Measurements from ENCODE around the gene XRCC5. TPM values are rescaled to one million over a fixed set of nuclear protein-coding genes. Genes with fewer than 3 reads are reported as not detected.

The XRCC5 gene
- total RNA-seq, 4 donors from 2014 or later = 107 to 132 (median 116) TPM

DNA sequence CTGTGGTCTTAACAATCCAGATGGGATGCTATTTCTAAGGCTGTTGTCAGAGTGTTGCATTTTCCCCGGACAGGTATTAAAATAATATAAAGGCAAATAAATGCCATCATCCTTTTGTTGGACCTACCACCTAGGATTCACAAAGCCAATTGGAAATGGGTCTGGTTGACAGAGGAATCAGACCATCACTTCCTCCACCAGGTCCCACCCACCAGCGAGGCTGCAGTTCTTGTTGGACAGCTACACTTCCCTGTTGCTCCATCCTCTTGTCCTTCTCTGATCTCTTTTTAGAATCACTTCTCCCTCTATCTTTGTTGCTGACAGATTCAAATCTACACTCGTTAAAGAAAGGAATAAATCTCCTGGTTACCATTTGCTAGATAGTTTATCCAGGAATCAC lies 26.3 kb upstream of the XRCC5 start:
- no peak overlapping the region for H3K4me3 ChIP-seq (ENCODE audit: low read depth, poor library complexity, severe bottlenecking)
- 77 to 78% methylated on average over 3 of the region's 3 CpGs for WGBS, 2 donors
- no peak for DNase-seq (ENCODE audit: low spot score in 2 of 2)
- TF ChIP-seq, protein P1, sequence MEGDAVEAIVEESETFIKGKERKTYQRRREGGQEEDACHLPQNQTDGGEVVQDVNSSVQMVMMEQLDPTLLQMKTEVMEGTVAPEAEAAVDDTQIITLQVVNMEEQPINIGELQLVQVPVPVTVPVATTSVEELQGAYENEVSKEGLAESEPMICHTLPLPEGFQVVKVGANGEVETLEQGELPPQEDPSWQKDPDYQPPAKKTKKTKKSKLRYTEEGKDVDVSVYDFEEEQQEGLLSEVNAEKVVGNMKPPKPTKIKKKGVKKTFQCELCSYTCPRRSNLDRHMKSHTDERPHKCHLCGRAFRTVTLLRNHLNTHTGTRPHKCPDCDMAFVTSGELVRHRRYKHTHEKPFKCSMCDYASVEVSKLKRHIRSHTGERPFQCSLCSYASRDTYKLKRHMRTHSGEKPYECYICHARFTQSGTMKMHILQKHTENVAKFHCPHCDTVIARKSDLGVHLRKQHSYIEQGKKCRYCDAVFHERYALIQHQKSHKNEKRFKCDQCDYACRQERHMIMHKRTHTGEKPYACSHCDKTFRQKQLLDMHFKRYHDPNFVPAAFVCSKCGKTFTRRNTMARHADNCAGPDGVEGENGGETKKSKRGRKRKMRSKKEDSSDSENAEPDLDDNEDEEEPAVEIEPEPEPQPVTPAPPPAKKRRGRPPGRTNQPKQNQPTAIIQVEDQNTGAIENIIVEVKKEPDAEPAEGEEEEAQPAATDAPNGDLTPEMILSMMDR (IDR thresholded peaks at IDR 0.05) = no peak
- no peak for TF ChIP-seq POLR2A (IDR thresholded peaks at IDR 0.05)
- intact Hi-C loops (cut with DNase I; ENCODE audit: low total_unique reads) = no loop called here

DNA sequence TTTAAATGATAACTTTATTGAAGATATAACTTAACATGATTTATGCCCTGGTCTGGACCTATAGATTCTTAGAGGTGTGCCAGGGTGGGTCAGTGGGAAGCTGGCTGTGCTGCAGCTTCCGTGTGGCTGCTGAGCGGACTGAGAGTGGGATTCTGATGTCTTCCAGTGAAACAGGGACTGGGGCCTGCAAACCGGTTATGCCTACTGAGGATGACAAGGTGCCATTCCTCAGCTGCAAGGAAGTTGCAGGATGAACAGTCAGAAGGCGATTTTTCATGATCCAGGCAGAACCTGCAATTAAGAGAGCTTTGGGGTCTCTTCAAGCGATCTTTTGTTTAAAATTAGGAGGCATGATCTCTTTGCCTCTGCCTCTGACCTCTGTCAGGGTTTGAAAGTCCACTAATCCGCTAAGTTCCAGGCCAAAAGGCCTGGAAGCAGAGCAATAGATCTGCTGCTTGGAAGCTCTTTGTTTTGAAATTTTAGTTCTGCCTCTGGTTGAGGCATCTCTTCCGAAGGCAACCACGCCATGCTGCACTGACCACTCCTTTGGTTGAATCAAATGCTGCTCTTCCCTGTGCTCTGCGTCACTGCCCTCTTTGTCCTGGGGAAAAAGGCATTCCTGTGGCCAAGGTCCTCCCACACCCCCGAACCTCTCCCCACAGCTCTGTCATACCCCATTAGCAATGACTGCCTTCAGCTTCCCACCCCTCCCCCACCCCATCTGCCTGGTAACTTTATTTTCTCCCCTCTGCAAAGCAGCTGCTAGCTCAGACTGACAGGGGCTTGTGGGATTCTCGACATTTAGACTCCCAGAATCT lies 25.5 kb upstream of the XRCC5 start:
- no peak for DNase-seq (ENCODE audit: low spot score in 2 of 2)
- H3K4me3 ChIP-seq (ENCODE audit: low read depth, poor library complexity, severe bottlenecking) = no peak overlapping the region
- WGBS, 2 donors = 89 to 94% methylated on average over 11 of the region's 11 CpGs
- TF ChIP-seq, protein P1 (IDR thresholded peaks at IDR 0.05) = no peak
- no peak for TF ChIP-seq POLR2A (IDR thresholded peaks at IDR 0.05)
- intact Hi-C loops (cut with DNase I; ENCODE audit: low total_unique reads) = no loop called here

DNA sequence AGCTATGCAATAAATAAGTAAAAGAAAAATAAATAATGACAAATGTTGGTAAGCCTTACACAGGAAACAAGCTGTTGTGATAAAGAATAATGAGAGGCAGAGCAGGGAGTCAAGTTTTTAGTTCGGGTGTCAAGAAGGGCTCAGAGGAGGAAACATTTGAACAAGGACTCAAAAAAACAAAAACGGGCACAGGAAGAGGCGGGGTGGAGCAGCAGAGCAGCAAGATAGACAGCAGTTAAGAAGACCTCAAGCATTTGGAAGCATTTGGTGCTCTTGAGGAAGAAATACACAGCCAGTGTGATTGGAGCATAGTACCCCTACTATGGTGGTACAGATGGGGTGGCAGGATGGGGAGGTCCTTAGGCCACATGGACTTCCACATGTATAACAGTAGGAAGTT lies 24.6 kb upstream of the XRCC5 start:
- intact Hi-C loops (cut with DNase I; ENCODE audit: low total_unique reads) = no loop called here
- WGBS, 2 donors = 78 to 85% methylated on average over 3 of the region's 3 CpGs
- H3K4me3 ChIP-seq (ENCODE audit: low read depth, poor library complexity, severe bottlenecking) = no peak overlapping the region
- DNase-seq (ENCODE audit: low spot score in 2 of 2) = no peak
- TF ChIP-seq POLR2A (IDR thresholded peaks at IDR 0.05) = no peak
- TF ChIP-seq, protein P1 (IDR thresholded peaks at IDR 0.05) = no peak

DNA sequence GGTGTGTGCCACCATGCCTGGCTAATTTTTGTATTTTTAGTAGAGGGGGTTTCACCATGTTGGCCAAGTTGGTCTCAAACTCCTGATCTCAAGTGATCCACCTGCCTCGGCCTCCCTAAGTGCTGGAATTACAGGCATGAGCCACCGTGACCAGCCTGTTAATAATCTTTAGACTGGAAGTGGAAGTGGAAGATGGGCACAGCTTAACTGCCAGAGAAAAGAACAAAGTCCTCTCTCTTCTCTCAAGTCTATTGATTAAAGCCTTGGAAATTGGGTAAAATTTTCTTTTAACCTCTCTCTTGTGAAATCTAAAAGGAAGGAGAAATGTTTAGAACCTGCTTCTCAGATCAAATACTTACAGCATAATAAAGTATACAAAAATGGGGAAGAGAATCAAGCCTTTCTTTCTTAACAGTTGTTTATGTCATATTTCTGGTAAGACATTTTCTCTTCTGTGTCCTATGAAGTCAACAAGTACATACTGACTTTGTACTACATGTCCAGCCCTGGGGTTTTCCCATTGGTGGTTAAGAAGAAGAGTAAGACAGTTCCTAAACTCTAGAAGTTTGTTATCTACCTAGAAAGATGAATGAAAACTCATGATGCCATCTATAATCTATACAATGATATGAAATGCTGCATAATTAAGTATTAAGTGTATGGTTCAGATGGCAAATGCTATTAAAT lies 22.8 kb upstream of the XRCC5 start:
- TF ChIP-seq, protein P1 (IDR thresholded peaks at IDR 0.05) = no peak
- no peak for TF ChIP-seq POLR2A (IDR thresholded peaks at IDR 0.05)
- no peak for DNase-seq (ENCODE audit: low spot score in 2 of 2)
- intact Hi-C loops (cut with DNase I; ENCODE audit: low total_unique reads) = no loop called here
- 88 to 100% methylated on average over 2 of the region's 2 CpGs for WGBS, 2 donors
- H3K4me3 ChIP-seq (ENCODE audit: low read depth, poor library complexity, severe bottlenecking) = no peak overlapping the region

DNA sequence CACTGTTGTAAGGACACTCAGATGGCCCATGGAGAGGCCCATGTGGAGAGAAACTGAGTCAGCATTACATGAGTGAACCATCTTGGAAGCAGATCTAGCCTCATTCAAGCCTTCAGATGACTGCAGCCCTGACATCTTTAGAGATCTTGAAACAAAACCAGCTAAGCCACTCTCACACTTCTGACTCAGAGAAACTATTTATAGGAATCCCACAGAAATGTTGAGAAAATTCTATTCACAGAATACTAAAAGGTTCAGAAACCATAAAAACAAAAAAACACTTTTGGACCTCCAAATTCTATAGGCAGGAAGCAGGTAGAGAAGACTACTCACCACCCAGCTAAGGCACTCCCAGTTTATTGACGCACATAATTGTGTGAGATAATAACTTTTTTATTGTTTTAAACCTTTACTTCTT lies 18.8 kb upstream of the XRCC5 start:
- no peak for TF ChIP-seq POLR2A (IDR thresholded peaks at IDR 0.05)
- TF ChIP-seq, protein P1 (IDR thresholded peaks at IDR 0.05) = no peak
- 92 to 98% methylated on average over 1 of the region's 1 CpG for WGBS, 2 donors
- no peak overlapping the region for H3K4me3 ChIP-seq (ENCODE audit: low read depth, poor library complexity, severe bottlenecking)
- intact Hi-C loops (cut with DNase I; ENCODE audit: low total_unique reads) = no loop called here
- no peak for DNase-seq (ENCODE audit: low spot score in 2 of 2)
